Cardiac fibroblast (primary cell): Measurements from ENCODE around the gene ST3GAL4.

Source experiments
- DNase-seq, 2 donors: peaks; one replicate each; pipeline versions ENCODE4 v3.0.0 to v3.0.0-alpha.2; 2010; ENCODE audit warnings: low read depth in 2 of 2
- H3K4me3 ChIP-seq, 2 donors: replicated peaks in 1 of 2; 1 replicate in 1 of 2; 2 replicates in 1 of 2; pipeline ENCODE4 v1.5.1; 2011; ENCODE audit warnings: low read depth in 2 of 2, low read length in 2 of 2, mild to moderate bottlenecking in 2 of 2, moderate library complexity in 1 of 2
- TF ChIP-seq, protein P1 (sequence below): IDR thresholded peaks from one replicate; pipeline ENCODE4 v1.5.1; 2011; ENCODE audit warnings: low read depth, mild to moderate bottlenecking, low read length, inconsistent platforms

ST3GAL4 gene

DNA sequence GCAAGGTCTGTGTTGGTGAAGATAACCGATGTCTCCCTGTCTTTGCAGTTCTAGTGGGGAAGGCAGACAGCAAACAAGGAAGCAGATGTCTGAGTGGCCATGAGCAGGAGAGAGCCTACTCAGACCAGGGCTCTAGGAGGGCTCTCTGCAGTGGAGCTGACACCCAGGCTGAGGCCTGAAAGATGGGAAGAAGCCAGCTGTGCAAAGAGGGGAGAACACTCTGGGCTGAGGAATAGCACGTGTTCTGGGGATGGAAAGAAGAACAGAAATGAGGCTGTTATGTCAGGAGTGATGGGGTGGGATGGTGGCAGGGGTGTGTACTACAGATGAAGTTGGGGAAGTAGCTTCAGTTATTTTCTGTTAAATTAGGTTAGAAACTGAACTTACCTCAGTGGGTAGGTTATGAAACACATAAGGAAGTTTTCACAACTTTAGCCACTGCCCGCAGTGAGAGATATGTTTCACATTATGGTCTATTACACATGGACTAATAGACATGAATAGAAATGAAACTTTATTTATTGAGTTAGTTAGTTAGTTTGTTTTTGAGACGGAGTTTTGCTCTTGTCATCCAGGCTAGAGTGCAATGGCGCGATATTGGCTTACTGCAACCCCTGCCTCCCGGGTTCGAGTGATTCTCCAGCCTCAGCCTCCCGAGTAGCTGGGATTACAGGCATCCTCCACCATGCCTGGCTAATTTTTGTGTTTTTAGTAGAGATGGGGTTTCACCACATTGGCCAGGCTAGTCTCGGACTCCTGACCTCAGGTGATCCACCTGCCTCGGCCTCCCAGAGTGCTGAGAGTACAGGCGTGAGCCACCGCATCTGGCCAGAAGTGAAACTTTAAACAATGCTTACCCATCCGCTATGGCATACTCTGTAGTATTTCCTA is 43.8 kb upstream of the ST3GAL4 start:
- TF ChIP-seq, protein P1, sequence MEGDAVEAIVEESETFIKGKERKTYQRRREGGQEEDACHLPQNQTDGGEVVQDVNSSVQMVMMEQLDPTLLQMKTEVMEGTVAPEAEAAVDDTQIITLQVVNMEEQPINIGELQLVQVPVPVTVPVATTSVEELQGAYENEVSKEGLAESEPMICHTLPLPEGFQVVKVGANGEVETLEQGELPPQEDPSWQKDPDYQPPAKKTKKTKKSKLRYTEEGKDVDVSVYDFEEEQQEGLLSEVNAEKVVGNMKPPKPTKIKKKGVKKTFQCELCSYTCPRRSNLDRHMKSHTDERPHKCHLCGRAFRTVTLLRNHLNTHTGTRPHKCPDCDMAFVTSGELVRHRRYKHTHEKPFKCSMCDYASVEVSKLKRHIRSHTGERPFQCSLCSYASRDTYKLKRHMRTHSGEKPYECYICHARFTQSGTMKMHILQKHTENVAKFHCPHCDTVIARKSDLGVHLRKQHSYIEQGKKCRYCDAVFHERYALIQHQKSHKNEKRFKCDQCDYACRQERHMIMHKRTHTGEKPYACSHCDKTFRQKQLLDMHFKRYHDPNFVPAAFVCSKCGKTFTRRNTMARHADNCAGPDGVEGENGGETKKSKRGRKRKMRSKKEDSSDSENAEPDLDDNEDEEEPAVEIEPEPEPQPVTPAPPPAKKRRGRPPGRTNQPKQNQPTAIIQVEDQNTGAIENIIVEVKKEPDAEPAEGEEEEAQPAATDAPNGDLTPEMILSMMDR = no peak
- no peak for DNase-seq
- H3K4me3 ChIP-seq = no peak overlapping the region

DNA sequence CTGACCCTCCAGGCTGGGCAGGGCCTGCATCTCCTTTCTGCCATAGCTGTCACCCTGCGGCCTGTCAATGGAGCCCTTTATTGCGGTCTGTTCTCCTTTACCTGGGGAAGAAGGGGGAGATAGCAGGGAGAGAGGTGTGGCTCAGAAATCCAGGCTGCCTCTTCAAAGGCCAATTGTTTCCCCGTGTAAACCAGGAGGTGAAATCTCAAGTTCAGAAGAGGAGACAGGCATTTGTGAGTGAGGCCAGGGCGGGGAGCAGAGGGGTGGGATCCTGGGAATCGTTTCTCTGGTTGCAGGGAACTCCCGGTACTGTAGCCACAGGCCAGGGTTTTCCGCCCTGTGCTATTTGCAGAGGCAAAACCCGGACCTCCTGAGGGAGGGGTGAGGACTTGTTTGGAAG is 42.5 kb upstream of the ST3GAL4 start:
- H3K4me3 ChIP-seq = no peak overlapping the region
- DNase-seq = no peak
- TF ChIP-seq, protein P1 = no peak

DNA sequence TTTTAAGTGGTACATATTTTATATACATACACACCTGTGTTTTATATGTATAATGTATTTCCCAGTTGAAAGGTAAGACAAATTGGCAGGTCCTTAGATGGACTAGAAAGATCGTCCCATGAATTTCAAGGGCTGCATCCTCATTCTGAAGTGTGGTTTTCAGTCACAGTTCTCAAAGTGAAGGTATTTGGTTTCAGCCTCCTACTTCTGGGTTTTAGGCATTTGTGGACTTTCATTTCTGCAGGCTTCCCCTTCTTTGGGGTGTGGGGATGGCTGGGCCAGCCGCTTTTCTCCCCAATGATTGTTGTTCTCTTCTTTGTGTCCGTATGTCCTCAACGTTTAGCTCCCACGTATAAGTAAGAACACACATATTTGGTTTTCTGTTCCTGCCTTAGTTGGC is 41.7 kb upstream of the ST3GAL4 start:
- H3K4me3 ChIP-seq = no peak overlapping the region
- DNase-seq = no peak
- TF ChIP-seq, protein P1 = no peak

DNA sequence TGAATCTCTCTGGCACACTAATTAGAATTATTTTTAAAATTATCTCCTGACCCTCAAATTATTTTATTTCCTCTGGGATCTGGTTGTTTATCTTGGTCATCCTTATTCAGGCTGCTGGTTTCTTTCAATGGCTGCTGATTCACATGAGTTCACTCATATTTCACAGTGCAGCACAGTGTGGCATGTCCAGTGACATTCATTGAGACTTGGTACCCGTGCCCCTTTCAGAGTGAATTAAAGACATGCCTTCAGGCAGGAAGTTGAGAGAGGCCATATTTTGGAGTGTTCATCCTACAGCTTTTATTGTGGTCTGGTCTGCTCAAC is 38.1 kb upstream of the ST3GAL4 start:
- peak in 1 of 2 donors; percentile 18 for DNase-seq
- H3K4me3 ChIP-seq = no peak overlapping the region
- TF ChIP-seq, protein P1 = no peak

DNA sequence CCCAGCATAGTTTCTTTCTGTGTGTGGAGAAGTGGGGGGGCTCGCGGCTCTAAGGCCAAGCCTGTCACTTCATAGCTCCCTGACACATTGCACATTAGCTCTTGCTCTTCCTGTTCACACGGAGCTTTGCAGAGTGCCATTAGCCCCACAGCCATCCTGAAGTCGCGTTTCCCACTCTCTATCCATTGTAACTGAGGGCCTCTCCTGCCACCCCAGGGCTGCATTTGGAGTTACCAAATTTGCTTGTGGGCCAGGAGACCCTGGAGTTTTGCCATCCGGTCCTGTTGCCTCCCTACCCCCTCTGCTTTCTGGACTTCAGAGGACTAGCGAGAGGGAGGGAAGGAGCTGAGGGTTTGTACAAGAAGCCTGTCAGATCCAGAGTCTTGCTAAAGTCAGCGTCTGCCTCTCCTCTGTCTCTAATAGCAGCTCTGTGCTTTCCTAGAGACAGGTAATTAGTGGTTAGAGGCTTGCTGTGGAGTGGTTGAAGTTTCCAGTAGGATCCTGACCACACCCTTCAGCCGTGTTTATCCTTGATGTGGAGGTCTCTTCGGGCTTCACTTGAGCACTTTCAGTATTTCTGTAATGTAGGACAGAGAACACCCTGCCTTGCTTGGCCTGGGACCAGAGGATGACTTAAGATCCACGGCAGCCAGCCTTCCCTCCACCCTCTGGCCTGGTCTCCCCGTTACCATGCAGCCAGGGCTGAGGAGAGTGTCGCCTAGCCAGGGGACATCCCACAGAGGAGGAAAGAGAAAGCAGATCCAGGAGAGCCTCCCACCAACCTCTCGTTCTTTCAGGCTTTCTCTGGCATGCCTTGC is 37.5 kb upstream of the ST3GAL4 start:
- H3K4me3 ChIP-seq = peak overlapping the region in 1 of 2 donors; percentile 5
- peak; percentile 86 to 87 for DNase-seq
- TF ChIP-seq, protein P1 = no peak

DNA sequence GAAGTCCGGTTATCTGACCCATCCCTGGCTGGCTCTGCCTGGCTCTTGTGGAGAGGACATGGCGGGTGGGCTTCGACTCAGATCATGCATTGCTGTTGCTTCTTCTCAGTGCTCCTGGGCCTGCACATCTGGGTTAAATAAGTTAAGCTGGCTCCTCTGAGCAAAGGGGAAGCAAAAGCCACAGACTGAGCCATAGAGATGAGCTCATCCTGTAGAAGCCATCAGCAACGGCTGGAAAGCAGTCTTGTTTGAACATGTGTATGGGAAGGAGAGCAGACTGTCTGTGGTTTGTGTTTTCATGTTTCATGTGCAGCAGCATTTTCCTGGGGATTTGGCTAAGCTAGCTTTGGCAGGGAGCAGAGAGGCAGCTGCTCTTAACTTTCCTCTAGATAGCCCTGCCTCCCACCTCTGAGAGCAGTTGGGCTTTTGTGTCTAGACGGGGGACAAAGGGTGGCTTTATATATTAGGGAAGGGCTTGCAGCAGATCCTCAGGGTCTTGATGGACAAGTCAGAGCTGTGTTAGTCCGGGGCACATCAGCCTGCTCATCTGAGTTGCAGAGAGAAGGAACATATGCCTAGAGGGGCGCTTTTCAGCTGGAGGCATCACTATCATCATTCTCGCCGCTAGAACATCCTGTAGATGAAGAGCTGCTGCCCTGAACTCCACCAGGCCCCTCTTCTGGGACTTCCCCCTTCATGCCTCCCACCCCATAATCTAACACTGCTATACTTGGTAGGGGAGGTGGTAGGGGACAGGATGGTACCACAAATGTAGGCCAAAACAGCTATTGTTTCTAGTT is 36.7 kb upstream of the ST3GAL4 start:
- peak; percentile 78 to 88 for DNase-seq
- TF ChIP-seq, protein P1 = no peak
- H3K4me3 ChIP-seq = peak overlapping the region in 1 of 2 donors; percentile 5
